H1 (cell line): Measurements from ENCODE around the gene NR5A2. TPM values are rescaled to one million over a fixed set of nuclear protein-coding genes. Genes with fewer than 3 reads are reported as not detected.

ENCODE experiments used
- CTCF ChIA-PET: fragments of 300-600 bp; sonication (Branson Sonifier 250); formaldehyde crosslinking; loops from one replicate; lab custom pipeline; 2021; ENCODE audit not compliant: partially characterized antibody; lab: Charles Lee
- POLR2A ChIA-PET: fragments of 300-600 bp; sonication (Branson Sonifier 250); formaldehyde crosslinking; loops from one replicate; lab custom pipeline; 2021; ENCODE audit warnings: inconsistent platforms; ENCODE audit not compliant: partially characterized antibody; lab: Charles Lee
- DNase-seq, 2 experiments: peaks; one replicate each; pipeline versions ENCODE4 v3.0.0 to v3.0.0-alpha.2; 2010 to 2022; ENCODE audit warnings: low spot score in 2 of 2, low read depth in 1 of 2, mixed read lengths in 1 of 2
- FAIRE-seq: peaks from 2 replicates; lab custom pipeline; 2011; peaks lifted over from hg19 to GRCh38; lab: Jason Lieb, UNC
- H2AFZ ChIP-seq: 2 replicates; pipeline ENCODE4 v1.8.1; 2012; ENCODE audit warnings: low read length, inconsistent platforms
- H2AK5ac ChIP-seq: 2 replicates; pipeline ENCODE4 v1.6.1; 2013; ENCODE audit warnings: low read depth, low read length
- H2BK120ac ChIP-seq: replicated peaks from 2 replicates; pipeline ENCODE3; 2013; ENCODE audit warnings: low read depth, low read length, inconsistent platforms
- H2BK12ac ChIP-seq: 2 replicates; pipeline ENCODE4 v1.6.1; 2013; ENCODE audit warnings: low read depth, low read length
- H2BK15ac ChIP-seq: 2 replicates; pipeline ENCODE4 v1.6.1; 2013; ENCODE audit warnings: low read length
- H2BK20ac ChIP-seq: 2 replicates; pipeline ENCODE4 v1.6.1; 2013; ENCODE audit warnings: low read length
- H2BK5ac ChIP-seq: 2 replicates; pipeline ENCODE4 v1.6.1; 2013; ENCODE audit warnings: low read depth, low read length
- H3K14ac ChIP-seq: 2 replicates; pipeline ENCODE4 v1.6.1; 2013; ENCODE audit warnings: inconsistent platforms; ENCODE audit not compliant: insufficient read length
- H3K18ac ChIP-seq: 2 replicates; pipeline ENCODE4 v1.6.1; 2013; ENCODE audit warnings: low read length; ENCODE audit errors: extremely low read depth
- H3K23ac ChIP-seq: 2 replicates; pipeline ENCODE4 v1.6.1; 2013; ENCODE audit warnings: inconsistent platforms; ENCODE audit not compliant: insufficient read length
- H3K23me2 ChIP-seq: 2 replicates; pipeline ENCODE4 v1.6.1; 2013; ENCODE audit warnings: low read depth, low read length
- H3K27ac ChIP-seq: 2 replicates; pipeline ENCODE4 v1.6.1; 2011; ENCODE audit warnings: low read depth, low read length, inconsistent platforms
- H3K27me3 ChIP-seq, 4 experiments: replicated peaks in 1 of 4; 1 replicate in 1 of 4; 2 replicates in 3 of 4; pipeline versions ENCODE4 v1.6.1 to v1.8.1; 2011 to 2013; ENCODE audit warnings: low read length in 3 of 4, mild to moderate bottlenecking in 3 of 4, inconsistent platforms in 2 of 4, mixed read lengths in 2 of 4, moderate library complexity in 1 of 4; ENCODE audit not compliant: control insufficient read depth in 3 of 4, insufficient read depth in 3 of 4; ENCODE audit errors: extremely low read depth in 1 of 4
- H3K36me3 ChIP-seq, 4 experiments: 2 replicates each; pipeline versions ENCODE4 v1.6.1 to v1.8.1; 2011 to 2013; ENCODE audit warnings: mild to moderate bottlenecking in 4 of 4, low read length in 3 of 4, moderate library complexity in 2 of 4, control low read depth in 1 of 4, inconsistent platforms in 1 of 4; ENCODE audit not compliant: insufficient read depth in 4 of 4, control insufficient read depth in 2 of 4
- H3K4ac ChIP-seq: replicated peaks from 2 replicates; pipeline ENCODE3; 2013; ENCODE audit warnings: low read length, low read depth, mixed read lengths, inconsistent platforms; ENCODE audit not compliant: insufficient read length
- H3K4me1 ChIP-seq, 4 experiments: replicated peaks in 1 of 4; 1 replicate in 1 of 4; 2 replicates in 3 of 4; pipeline versions ENCODE4 v1.6.1 to v1.8.1; 2011 to 2013; ENCODE audit warnings: low read length in 3 of 4, inconsistent platforms in 2 of 4, mixed read lengths in 1 of 4; ENCODE audit not compliant: insufficient read depth in 4 of 4, control insufficient read depth in 3 of 4
- H3K4me2 ChIP-seq, 2 experiments: 2 replicates each; pipeline versions ENCODE4 v1.6.1 to v1.8.1; 2011 to 2013; ENCODE audit warnings: low read depth in 2 of 2, low read length in 2 of 2, control low read depth in 1 of 2, inconsistent platforms in 1 of 2, mild to moderate bottlenecking in 1 of 2; ENCODE audit not compliant: insufficient read depth in 1 of 2
- H3K4me3 ChIP-seq, 4 experiments: fragments of 200-600, 300-600 bp in 1 of 4; sonication (generic), shearing (Covaris generic), sonication (Bioruptor Twin) in 1 of 4; 2 replicates each; pipeline versions ENCODE4 v1.5.1 to v1.8.1; 2011 to 2016; ENCODE audit warnings: low read length in 4 of 4, low read depth in 3 of 4, control low read depth in 2 of 4, inconsistent platforms in 2 of 4, mild to moderate bottlenecking in 2 of 4, mixed read lengths in 1 of 4, moderate library complexity in 1 of 4; ENCODE audit not compliant: insufficient read depth in 2 of 4; ENCODE audit errors: extremely low read depth in 1 of 4
- H3K56ac ChIP-seq: replicated peaks from 2 replicates; pipeline ENCODE3; 2013; ENCODE audit warnings: low read depth, mild to moderate bottlenecking, mixed read lengths, low read length, inconsistent platforms; ENCODE audit not compliant: insufficient read length
- H3K79me1 ChIP-seq: 2 replicates; pipeline ENCODE4 v1.6.1; 2013; ENCODE audit warnings: low read depth, low read length, control low read depth
- H3K79me2 ChIP-seq, 2 experiments: 2 replicates each; pipeline versions ENCODE4 v1.6.1 to v1.8.1; 2012 to 2013; ENCODE audit warnings: low read length in 2 of 2, mild to moderate bottlenecking in 2 of 2, inconsistent platforms in 1 of 2; ENCODE audit not compliant: insufficient read depth in 2 of 2, control insufficient read depth in 1 of 2
- H3K9ac ChIP-seq, 4 experiments: replicated peaks in 1 of 4; 1 replicate in 1 of 4; 2 replicates in 3 of 4; pipeline versions ENCODE4 v1.6.1 to v1.8.1; 2011 to 2013; ENCODE audit warnings: low read depth in 3 of 4, low read length in 3 of 4, control low read depth in 2 of 4, mild to moderate bottlenecking in 2 of 4, moderate library complexity in 2 of 4, inconsistent platforms in 1 of 4; ENCODE audit errors: extremely low read depth in 1 of 4
- H3K9me3 ChIP-seq, 2 experiments: 2 replicates each; pipeline versions ENCODE4 v1.6.1 to v1.8.1; 2012 to 2013; ENCODE audit warnings: mild to moderate bottlenecking in 2 of 2, moderate library complexity in 2 of 2, control low read depth in 1 of 2, inconsistent platforms in 1 of 2, low read depth in 1 of 2, low read length in 1 of 2, mixed read lengths in 1 of 2; ENCODE audit not compliant: insufficient read depth in 2 of 2
- H4K20me1 ChIP-seq, 2 experiments: replicated peaks in 1 of 2; 2 replicates each; pipeline versions ENCODE3 to v1.8.1; 2011 to 2013; ENCODE audit warnings: inconsistent platforms in 2 of 2, low read length in 2 of 2, mild to moderate bottlenecking in 1 of 2; ENCODE audit not compliant: insufficient read depth in 2 of 2, control insufficient read depth in 1 of 2
- H4K5ac ChIP-seq: 2 replicates; pipeline ENCODE4 v1.6.1; 2013; ENCODE audit warnings: low read length, low read depth, mixed read lengths, inconsistent platforms; ENCODE audit not compliant: insufficient read length
- H4K8ac ChIP-seq: 2 replicates; pipeline ENCODE4 v1.8.0; 2013; ENCODE audit warnings: mild to moderate bottlenecking, moderate library complexity, low read length, inconsistent platforms; ENCODE audit not compliant: insufficient read depth; ENCODE audit errors: extremely low read depth
- H4K91ac ChIP-seq: replicated peaks from 2 replicates; pipeline ENCODE3; 2013; ENCODE audit warnings: low read length, mixed read lengths, inconsistent platforms; ENCODE audit not compliant: insufficient read length
- CBX8 ChIP-seq: fragments of 300-800, 300-1000 bp; sonication (generic); IDR thresholded peaks from 2 replicates; pipeline ENCODE4 v1.7.1; 2016; ENCODE audit warnings: low read depth, low read length, borderline replicate concordance
- CEBPB ChIP-seq: IDR thresholded peaks from 2 replicates; pipeline ENCODE4 v1.6.1; 2012; ENCODE audit warnings: low read depth, low read length
- CTCF ChIP-seq, 3 experiments: IDR thresholded peaks; 1 replicate in 2 of 3; 2 replicates in 1 of 3; pipeline versions ENCODE4 v1.5.1 to v1.6.1; 2011; ENCODE audit warnings: low read length in 3 of 3, mild to moderate bottlenecking in 3 of 3, inconsistent platforms in 2 of 3, low read depth in 1 of 3, moderate library complexity in 1 of 3; ENCODE audit not compliant: insufficient read depth in 1 of 3; ENCODE audit errors: control extremely low read depth in 1 of 3
- EGR1 ChIP-seq: IDR thresholded peaks from 2 replicates; pipeline ENCODE4 v1.6.1; 2011; ENCODE audit warnings: low read depth, low read length, borderline replicate concordance
- EP300 ChIP-seq, 2 experiments: IDR thresholded peaks; 1 replicate in 1 of 2; 2 replicates in 1 of 2; pipeline ENCODE4 v1.6.1; 2011 to 2012; ENCODE audit warnings: low read depth in 2 of 2, low read length in 2 of 2, mild to moderate bottlenecking in 2 of 2, borderline replicate concordance in 1 of 2, inconsistent platforms in 1 of 2, moderate library complexity in 1 of 2
- HDAC6 ChIP-seq: IDR thresholded peaks from one replicate; pipeline ENCODE4 v1.7.1; 2012; ENCODE audit warnings: low read depth, mild to moderate bottlenecking, inconsistent platforms, low read length, moderate library complexity
- KDM1A ChIP-seq: fragments of 200-600, 300-600 bp; sonication (generic); IDR thresholded peaks from 2 replicates; pipeline ENCODE4 v1.7.1; 2016; ENCODE audit warnings: mild to moderate bottlenecking, low read length, borderline replicate concordance
- KDM4A ChIP-seq: IDR thresholded peaks from one replicate; pipeline ENCODE4 v1.7.1; 2012; ENCODE audit warnings: low read depth, mild to moderate bottlenecking, moderate library complexity, low read length, inconsistent platforms; ENCODE audit not compliant: severe bottlenecking
- POLR2A ChIP-seq, 2 experiments: IDR thresholded peaks; 1 replicate in 1 of 2; 2 replicates in 1 of 2; pipeline ENCODE4 v1.6.1; 2011; ENCODE audit warnings: low read depth in 2 of 2, low read length in 2 of 2, mild to moderate bottlenecking in 2 of 2; ENCODE audit errors: control extremely low read depth in 1 of 2
- SIRT6 ChIP-seq: IDR thresholded peaks from one replicate; pipeline ENCODE4 v1.7.1; 2012; ENCODE audit warnings: low read length, inconsistent platforms
- SP2 ChIP-seq: IDR thresholded peaks from 2 replicates; pipeline ENCODE4 v1.6.1; 2012; ENCODE audit warnings: mild to moderate bottlenecking, low read length, inconsistent platforms
- TBP ChIP-seq: IDR thresholded peaks from 2 replicates; pipeline ENCODE4 v1.6.1; 2011; ENCODE audit warnings: low read depth, low read length, improper control_type of control experiment
- YY1 ChIP-seq: IDR thresholded peaks from 2 replicates; pipeline ENCODE4 v1.6.1; 2011; ENCODE audit warnings: low read depth, mild to moderate bottlenecking, low read length
- WGBS, 2 experiments: shearing (Covaris generic) in 1 of 2; methylation state at CpG; one replicate each; pipeline versions ENCODE4 v1.1.6 to v1.1.7; 2013 to 2015; ENCODE audit warnings: low lambda C conversion rate in 2 of 2, mixed read lengths in 2 of 2, inconsistent platforms in 1 of 2, low coverage in 1 of 2, missing lambda C conversion rate in 1 of 2; ENCODE audit not compliant: insufficient replicate concordance in 2 of 2, insufficient coverage in 1 of 2, insufficient read length in 1 of 2; ENCODE audit errors: extremely low coverage in 1 of 2, missing lambda C conversion rate in 1 of 2; 5-methylcytosine and 5-hydroxymethylcytosine counted together
- polyA plus RNA-seq, 7 experiments: library from polyadenylated mRNA; depleted of rRNA in 3 of 7; stranded (reverse) in 5 of 7; unstranded in 2 of 7; fragments of >200 nt in 5 of 7; fragments of 200-250 nt in 2 of 7; gene quantifications; 1 replicate in 5 of 7; 2 replicates in 1 of 7; 4 replicates in 1 of 7; pipeline versions ENCODE4 v1.2.1 to v1.2.3, GENCODE V29; 2011 to 2013; ENCODE audit warnings: missing spikeins in 2 of 7, mixed read lengths in 2 of 7
- total RNA-seq: library from RNA; stranded (reverse); fragmentation: NEBNext Ultra II Directional; extraction: Animal tissue kit (Norgen Biotek cat#: 25700); gene quantifications from 2 replicates; pipeline ENCODE4 v1.2.1, GENCODE V29; 2021

Gene NR5A2
- total and polyA plus RNA-seq, 2 of the 8 experiments (the other 6 are each of a cell fraction or from before 2014, with no cell fraction given): 1.7 to 11.6 TPM

GRCh38 chr1:200206761-200207160 lies 179.3 kb downstream of the NR5A2 start:
- Histone ChIP-seq H3K4ac (no peak overlapping the region), H2BK120ac (no peak overlapping the region), H2AK5ac (no peak overlapping the region), H3K23me2 (no peaks in the 10 kb centered on the region), H4K20me1 (no peaks in the 10 kb centered on the region), H2BK5ac (no peak overlapping the region), H3K27ac (no peak overlapping the region), H2BK20ac (no peak overlapping the region), H3K56ac (no peak overlapping the region), H3K23ac (no peak overlapping the region), H3K4me2 (no peak overlapping the region), H3K27me3 (no peaks in the 10 kb centered on the region), H4K8ac (no peak overlapping the region), H2AFZ (no peak overlapping the region), H3K9ac (no peak overlapping the region), H3K14ac (no peak overlapping the region), H3K9me3 (no peaks in the 10 kb centered on the region), H3K4me1 (no peaks in the 10 kb centered on the region), H3K79me1 (no peaks in the 10 kb centered on the region), H3K4me3 (no peak overlapping the region), H3K79me2 (no peaks in the 10 kb centered on the region), H3K36me3 (no peaks in the 10 kb centered on the region), H4K5ac (no peak overlapping the region), H3K18ac (no peak overlapping the region), H2BK12ac (no peak overlapping the region), H4K91ac (no peak overlapping the region), H2BK15ac (no peak overlapping the region)
- ChIA-PET CTCF (no interaction called here), POLR2A (no interaction called here)
- FAIRE-seq: no peak
- DNase-seq: no peak
- 95% methylated on average over 1 of the region's 1 CpG; no CpG with 5 or more reads in 1 of the 2 experiments for WGBS, 2 experiments
- TF ChIP-seq CBX8 (no peak), POLR2A (IDR thresholded peaks at IDR 0.05; ENCODE audit: control extremely low read depth in 1 of 2, low read depth in 2 of 2, low read length in 2 of 2) (no peak), KDM4A (no peak), CEBPB (no peak), KDM1A (no peak), EP300 (IDR thresholded peaks at IDR 0.05; ENCODE audit: borderline replicate concordance in 1 of 2, low read depth in 2 of 2, low read length in 2 of 2) (no peak), SIRT6 (no peak), CTCF (IDR thresholded peaks at IDR 0.05; ENCODE audit: control extremely low read depth in 1 of 3, insufficient read depth in 1 of 3, low read depth in 1 of 3, low read length in 3 of 3) (no peak), SP2 (no peak), YY1 (no peak), HDAC6 (no peak), EGR1 (no peak), TBP (no peak)
